OCI-LY7 (cell line): ENCODE results near the gene PITPNM3.

Experiments used
- EZH2phosphoT487 ChIP-seq: fragments of 200-600 bp; sonication (generic); IDR thresholded peaks from 2 replicates; pipeline ENCODE4 v1.6.1; 2018; ENCODE audit warnings: low read depth, borderline replicate concordance, mild to moderate bottlenecking, mixed run types, antibody characterized with exemption, low read length, moderate library complexity, mixed read lengths
- TF ChIP-seq, protein P1 (sequence below): fragments of 200-600 bp; sonication (generic); conservative IDR thresholded peaks from 2 replicates; pipeline ENCODE4 v1.5.1; 2014; ENCODE audit warnings: mild to moderate bottlenecking, antibody characterized with exemption, low read length, moderate library complexity, mixed read lengths

DNA sequence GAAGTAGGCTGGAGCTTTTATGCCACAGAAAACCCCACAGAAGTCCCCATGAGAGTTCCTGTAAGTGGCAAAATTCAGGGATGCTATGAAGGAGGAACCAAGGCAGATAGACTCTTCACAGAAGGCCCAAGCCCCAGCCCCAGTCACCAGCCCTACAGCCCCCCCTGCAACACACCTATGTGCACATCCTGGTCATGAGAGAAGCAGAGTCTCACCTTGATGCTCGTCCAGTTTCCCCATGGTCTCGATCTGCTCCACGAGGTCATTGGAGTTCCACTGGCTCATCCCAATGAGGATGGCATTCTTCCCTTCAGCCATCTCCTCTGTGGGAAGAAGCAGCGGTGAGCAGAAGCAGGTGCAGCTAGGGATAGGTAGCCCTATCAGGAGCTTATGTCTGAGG is 31.2 kb downstream of the PITPNM3 start:
- TF ChIP-seq, protein P1, sequence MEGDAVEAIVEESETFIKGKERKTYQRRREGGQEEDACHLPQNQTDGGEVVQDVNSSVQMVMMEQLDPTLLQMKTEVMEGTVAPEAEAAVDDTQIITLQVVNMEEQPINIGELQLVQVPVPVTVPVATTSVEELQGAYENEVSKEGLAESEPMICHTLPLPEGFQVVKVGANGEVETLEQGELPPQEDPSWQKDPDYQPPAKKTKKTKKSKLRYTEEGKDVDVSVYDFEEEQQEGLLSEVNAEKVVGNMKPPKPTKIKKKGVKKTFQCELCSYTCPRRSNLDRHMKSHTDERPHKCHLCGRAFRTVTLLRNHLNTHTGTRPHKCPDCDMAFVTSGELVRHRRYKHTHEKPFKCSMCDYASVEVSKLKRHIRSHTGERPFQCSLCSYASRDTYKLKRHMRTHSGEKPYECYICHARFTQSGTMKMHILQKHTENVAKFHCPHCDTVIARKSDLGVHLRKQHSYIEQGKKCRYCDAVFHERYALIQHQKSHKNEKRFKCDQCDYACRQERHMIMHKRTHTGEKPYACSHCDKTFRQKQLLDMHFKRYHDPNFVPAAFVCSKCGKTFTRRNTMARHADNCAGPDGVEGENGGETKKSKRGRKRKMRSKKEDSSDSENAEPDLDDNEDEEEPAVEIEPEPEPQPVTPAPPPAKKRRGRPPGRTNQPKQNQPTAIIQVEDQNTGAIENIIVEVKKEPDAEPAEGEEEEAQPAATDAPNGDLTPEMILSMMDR, result no peak
- no peak for TF ChIP-seq EZH2phosphoT487
